Peyer's patch (tissue), 4 donors: ENCODE data around the gene TEX52.

Experiments
- CTCF ChIP-seq, 6 experiments: fragments of 450-650 bp in 4 of 6; fragments of 200-600 bp in 2 of 6; sonication (generic) in 1 of 6; IDR thresholded peaks; one replicate each; pipeline ENCODE4 v1.5.1; 2017 to 2019; ENCODE audit warnings: antibody characterized with exemption in 6 of 6, mild to moderate bottlenecking in 3 of 6, moderate library complexity in 1 of 6
- POLR2A ChIP-seq, 2 donors: fragments of 450-650 bp; IDR thresholded peaks; one replicate each; pipeline ENCODE4 v1.5.1; 2017; ENCODE audit warnings: antibody characterized with exemption in 2 of 2, mild to moderate bottlenecking in 2 of 2, moderate library complexity in 2 of 2

GRCh38 chr12:2900642-2901041, 43.8 kb upstream of the TEX52 start:
- TF ChIP-seq CTCF (IDR thresholded peaks at IDR 0.05) (no peak), POLR2A (IDR thresholded peaks at IDR 0.05) (no peak)
